Activated T-cell treated with anti-CD3 and anti-CD28 coated beads, Interleukin-2, amount 50 U/mL, for 24 hours (primary cell): ENCODE results near the gene RELL2.
A peak's percentile ranks its signal among the peaks of the same experiment; 100 is the strongest.

Experiments
- DNase-seq: peaks from one replicate; pipeline ENCODE4 v3.0.0-alpha.2; 2020
- H3K27ac Mint-ChIP-seq: 2 replicates; pipeline ENCODE4 v1.8.0; 2020; ENCODE audit warnings: mild to moderate bottlenecking, mixed read lengths
- H3K27me3 Mint-ChIP-seq: 2 replicates; pipeline ENCODE4 v1.8.0; 2020; ENCODE audit warnings: mixed read lengths
- H3K36me3 Mint-ChIP-seq: 2 replicates; pipeline ENCODE4 v1.8.0; 2020; ENCODE audit warnings: low read depth, mixed read lengths
- H3K4me1 Mint-ChIP-seq: 2 replicates; pipeline ENCODE4 v1.8.0; 2020; ENCODE audit warnings: low read depth, mixed read lengths
- H3K4me3 Mint-ChIP-seq: 2 replicates; pipeline ENCODE4 v1.8.0; 2020; ENCODE audit warnings: mild to moderate bottlenecking, moderate library complexity, mixed read lengths
- H3K9me3 Mint-ChIP-seq: 2 replicates; pipeline ENCODE4 v1.8.0; 2020; ENCODE audit warnings: mixed read lengths

RELL2 gene

DNA sequence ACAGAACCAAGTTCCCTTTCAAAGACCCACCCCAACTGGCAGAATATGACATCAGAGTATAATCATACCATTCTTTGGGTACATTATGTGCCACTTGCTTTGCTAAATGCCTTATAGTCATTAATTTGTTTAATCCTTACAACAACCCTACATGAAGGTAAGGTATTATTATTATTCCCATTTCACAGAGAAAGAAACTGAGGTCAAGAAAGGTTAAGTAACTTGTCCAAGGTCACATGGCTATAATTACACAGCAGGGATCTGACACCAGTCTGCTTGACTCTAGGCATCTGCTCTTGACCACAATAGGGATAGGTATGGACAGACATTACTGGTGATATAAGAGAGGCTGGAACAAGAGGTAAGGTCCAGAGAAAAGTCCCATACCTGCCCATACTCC lies 13.2 kb downstream of the RELL2 start:
- no peaks in the 10 kb centered on the region for H3K9me3 Mint-ChIP-seq
- H3K4me1 Mint-ChIP-seq = peaks cover 28% of the 10 kb centered on the region
- H3K4me3 Mint-ChIP-seq = peak overlapping the region; percentile 94
- H3K36me3 Mint-ChIP-seq = peaks cover 33% of the 10 kb centered on the region
- peak overlapping the region; percentile 79 for H3K27ac Mint-ChIP-seq
- no peaks in the 10 kb centered on the region for H3K27me3 Mint-ChIP-seq
- no peak for DNase-seq

DNA sequence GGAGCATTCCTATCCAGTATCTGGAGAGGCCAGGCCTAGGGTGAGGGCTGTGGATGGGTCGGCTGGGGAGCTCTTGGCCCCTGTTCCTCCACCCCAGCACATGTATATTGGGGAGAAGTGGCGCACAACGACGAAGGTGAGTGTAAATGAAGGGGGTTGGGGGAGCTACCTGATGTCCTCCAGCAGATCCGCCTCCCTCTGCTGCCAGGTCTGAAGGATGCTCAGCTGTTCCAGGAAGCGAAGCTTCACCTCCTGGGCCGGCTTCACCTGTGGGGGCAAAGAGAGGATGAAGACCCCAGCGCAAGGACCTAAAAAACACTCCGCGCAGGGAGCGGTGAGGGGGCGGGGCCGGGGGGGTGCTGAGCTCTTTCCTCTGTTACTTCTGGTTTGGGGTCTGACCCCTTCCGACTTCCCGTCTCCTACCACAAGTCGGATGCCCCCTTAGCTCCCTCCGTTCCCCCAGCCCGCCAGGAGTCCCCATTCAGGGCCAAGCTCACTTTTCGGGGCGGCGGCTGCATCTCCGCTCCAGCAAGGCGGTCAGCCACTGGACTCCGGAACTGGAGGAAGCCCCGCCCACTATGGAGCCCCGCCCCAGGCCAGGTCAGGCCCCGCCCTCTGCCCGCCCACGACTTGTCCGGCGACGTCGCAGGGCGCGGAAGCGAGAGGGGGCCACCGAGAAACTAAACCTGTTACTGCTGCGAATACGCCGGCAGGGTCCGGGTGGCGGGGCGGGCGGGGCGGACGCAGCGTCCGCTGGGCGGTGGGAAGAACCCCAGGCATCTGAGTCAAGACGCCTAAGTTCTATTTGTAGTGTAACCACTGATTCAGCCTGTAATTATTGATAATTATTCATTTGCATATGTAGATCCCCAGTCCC lies 14.3 kb downstream of the RELL2 start, which contains the start of gene FCHSD1:
FCHSD1 (minus strand) TSS at position 568 of the 877 bp plus-strand sequence; CDS start at position 518, 50 bp downstream.
- DNase-seq = peak; percentile 91
- Mint-ChIP-seq H3K4me1 (peaks cover 28% of the 10 kb centered on the region), H3K4me3 (peak within 1 kb of the TSS; percentile 94), H3K9me3 (no peaks in the 10 kb centered on the region), H3K27ac (peak within 1 kb of the TSS; percentile 97), H3K27me3 (no peaks in the 10 kb centered on the region), H3K36me3 (peaks cover 23% of the 10 kb centered on the region)

DNA sequence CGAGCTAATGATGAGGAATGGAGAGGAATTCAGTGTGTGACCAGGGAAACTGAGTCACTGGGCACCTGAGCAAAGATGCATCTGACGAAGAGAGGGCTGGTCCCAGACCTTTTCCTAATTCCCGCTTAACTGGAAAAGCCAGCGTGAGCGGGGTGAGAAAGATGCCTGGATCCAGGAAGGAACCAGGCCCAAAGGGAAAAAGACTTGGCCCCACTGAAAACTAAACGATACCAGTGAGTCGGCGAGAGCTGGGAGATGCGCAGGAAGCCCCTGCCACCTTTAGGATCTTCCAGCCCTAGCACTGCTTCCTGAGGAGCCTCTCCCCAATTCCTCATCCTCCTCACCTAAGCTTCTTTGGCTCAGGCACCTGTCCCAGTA lies 14.9 kb downstream of the RELL2 start:
- DNase-seq = no peak
- Mint-ChIP-seq H3K36me3 (peaks cover 17% of the 10 kb centered on the region), H3K4me1 (peaks cover 28% of the 10 kb centered on the region), H3K27me3 (no peaks in the 10 kb centered on the region), H3K9me3 (no peaks in the 10 kb centered on the region), H3K4me3 (peak overlapping the region; percentile 94), H3K27ac (peak overlapping the region; percentile 74)

DNA sequence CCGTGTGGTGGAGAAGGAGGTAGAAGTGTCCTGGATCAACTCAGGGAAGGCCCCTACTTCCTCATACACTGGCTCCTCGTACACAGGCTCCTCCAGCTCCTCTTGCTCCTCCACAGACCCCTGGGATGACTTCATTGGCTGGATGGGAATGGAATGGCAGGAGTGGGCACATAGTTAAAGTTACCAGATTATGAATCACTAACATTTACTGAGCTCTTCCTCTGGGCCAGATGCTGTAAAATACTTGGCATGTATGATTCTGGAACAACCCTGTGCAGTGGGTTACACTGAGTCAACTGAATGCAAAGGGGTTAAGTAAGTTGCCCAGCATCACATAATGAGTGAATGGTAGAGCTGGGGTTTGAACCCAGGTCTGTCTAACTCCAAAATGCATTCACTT lies 17.5 kb downstream of the RELL2 start:
- H3K4me3 Mint-ChIP-seq = no peak overlapping the region
- no peak for DNase-seq
- no peaks in the 10 kb centered on the region for H3K27me3 Mint-ChIP-seq
- H3K27ac Mint-ChIP-seq = no peak overlapping the region
- H3K4me1 Mint-ChIP-seq = peaks cover 28% of the 10 kb centered on the region
- H3K36me3 Mint-ChIP-seq = peaks cover 2% of the 10 kb centered on the region
- H3K9me3 Mint-ChIP-seq = no peaks in the 10 kb centered on the region

DNA sequence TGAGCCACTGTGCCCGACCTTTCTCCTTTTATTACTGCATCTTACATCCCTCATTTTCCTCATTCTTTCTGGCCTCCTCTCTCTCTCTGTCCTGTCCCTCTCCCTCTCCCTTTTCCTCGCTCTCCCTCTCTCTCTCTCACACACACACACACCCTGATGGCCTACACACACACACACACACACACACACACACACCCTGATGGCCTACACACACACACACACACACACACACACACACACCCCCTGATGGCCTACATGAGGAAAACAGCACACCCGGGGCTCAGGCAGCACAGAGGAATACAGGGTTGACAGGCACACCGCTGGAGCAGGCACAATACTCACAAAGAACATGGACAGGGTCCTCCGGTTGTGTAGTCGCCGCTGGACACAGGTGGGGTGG lies 18.2 kb downstream of the RELL2 start:
- no peak overlapping the region for H3K4me3 Mint-ChIP-seq
- no peak overlapping the region for H3K27ac Mint-ChIP-seq

DNA sequence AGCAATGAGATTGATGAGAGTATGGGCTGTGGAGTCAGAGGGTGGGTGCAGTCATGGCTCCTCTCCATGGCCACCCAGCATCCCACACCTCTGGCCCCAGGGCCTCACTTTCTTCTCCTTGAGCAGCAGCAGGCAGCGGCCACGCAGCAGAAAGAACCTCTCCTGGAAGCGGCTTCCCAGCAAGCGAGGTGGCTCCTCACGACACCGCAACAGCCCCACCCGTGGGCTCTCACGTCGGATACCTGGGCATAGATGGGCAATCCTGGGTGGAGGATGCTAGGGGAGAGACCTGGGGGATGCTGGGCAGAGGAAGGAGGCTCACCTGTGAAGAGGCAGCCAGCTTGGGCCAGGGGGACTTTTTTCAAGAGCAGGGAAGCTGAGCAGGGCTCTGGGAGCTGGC lies 19.6 kb downstream of the RELL2 start:
- DNase-seq = no peak
- Mint-ChIP-seq H3K27me3 (no peaks in the 10 kb centered on the region), H3K9me3 (no peaks in the 10 kb centered on the region), H3K4me1 (peaks cover 13% of the 10 kb centered on the region), H3K36me3 (no peaks in the 10 kb centered on the region), H3K27ac (no peak overlapping the region), H3K4me3 (no peak overlapping the region)

More for the DNA sequence above, 18.2 kb downstream of the RELL2 start:
- Mint-ChIP-seq H3K4me1 (peaks cover 22% of the 10 kb centered on the region), H3K27me3 (no peaks in the 10 kb centered on the region), H3K36me3 (peaks cover 2% of the 10 kb centered on the region), H3K9me3 (no peaks in the 10 kb centered on the region)
- no peak for DNase-seq

DNA sequence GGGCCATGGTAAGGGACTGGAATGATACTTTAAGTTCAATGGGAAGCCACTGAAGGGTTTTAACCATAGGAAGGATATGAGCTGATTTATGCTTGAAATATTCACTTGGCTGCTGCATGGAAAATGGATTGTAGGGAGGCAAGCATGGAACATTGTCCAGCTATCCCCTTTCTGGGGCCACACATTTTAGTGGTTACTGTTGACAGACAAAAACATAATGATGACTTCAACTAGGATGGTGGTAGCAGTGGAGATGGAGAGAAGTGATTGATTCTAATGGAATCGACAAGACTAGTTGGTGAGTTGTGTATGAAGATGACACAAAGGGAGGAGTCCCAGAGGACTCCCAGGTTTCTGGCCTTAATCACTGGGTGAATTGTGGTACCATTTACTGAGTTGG lies 20.6 kb downstream of the RELL2 start:
- no peak overlapping the region for H3K27ac Mint-ChIP-seq
- DNase-seq = no peak
- no peaks in the 10 kb centered on the region for H3K36me3 Mint-ChIP-seq
- H3K27me3 Mint-ChIP-seq = no peaks in the 10 kb centered on the region
- no peaks in the 10 kb centered on the region for H3K9me3 Mint-ChIP-seq
- H3K4me3 Mint-ChIP-seq = no peak overlapping the region
- H3K4me1 Mint-ChIP-seq = peaks cover 3% of the 10 kb centered on the region

DNA sequence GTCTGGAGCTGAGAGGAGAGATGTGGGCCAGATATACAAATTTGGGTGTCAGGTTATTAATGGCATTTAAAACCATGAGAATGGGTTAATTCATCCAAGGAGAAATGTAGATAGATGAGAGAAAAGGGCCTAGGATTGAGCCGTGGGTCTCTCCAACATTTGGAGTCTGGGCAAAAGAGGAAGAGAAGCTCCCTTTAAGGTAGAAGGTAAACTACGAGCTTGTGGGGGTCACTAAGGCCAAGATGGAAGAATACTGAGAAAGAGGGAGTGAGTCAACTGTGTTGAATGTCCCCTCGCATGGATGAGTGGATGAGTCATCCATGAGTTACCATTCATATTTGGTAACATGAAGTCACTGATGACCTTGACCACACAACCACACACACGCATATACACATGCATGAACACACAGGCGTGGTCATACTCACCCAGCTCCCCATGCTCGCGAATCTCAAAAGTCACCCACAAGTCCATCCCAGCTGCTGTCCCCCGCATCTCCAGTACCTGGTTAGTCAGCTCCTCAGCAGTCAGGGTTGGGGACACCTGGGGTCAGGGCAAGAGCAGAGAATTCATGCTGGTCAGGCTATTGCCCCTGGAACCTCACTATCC lies 21.2 kb downstream of the RELL2 start:
- Mint-ChIP-seq H3K4me3 (no peak overlapping the region), H3K4me1 (peaks cover 3% of the 10 kb centered on the region), H3K27me3 (no peaks in the 10 kb centered on the region), H3K36me3 (no peaks in the 10 kb centered on the region), H3K27ac (no peak overlapping the region), H3K9me3 (no peaks in the 10 kb centered on the region)
- DNase-seq = no peak

DNA sequence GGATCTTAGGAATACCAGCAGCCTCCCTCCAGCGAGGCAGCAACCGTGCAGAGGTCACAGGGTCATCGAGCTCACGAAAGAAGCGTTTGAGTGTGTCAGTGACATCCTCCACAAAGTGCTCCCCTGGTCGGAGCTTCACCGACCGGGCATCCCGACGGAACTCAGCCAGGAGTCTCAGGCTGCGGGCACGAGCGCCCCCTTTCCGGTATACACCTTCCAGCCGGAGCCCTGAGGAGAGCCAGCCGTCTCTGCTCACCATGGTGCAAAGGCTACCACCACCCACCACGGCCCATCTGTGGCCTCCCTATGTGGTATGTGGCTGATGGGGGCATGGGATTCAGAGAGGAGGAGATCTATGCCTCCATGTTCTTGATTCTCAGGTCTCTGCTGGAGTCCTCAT lies 25.2 kb downstream of the RELL2 start:
- H3K4me1 Mint-ChIP-seq = peaks cover 8% of the 10 kb centered on the region
- H3K27me3 Mint-ChIP-seq = no peaks in the 10 kb centered on the region
- H3K36me3 Mint-ChIP-seq = no peaks in the 10 kb centered on the region
- H3K4me3 Mint-ChIP-seq = no peak overlapping the region
- H3K9me3 Mint-ChIP-seq = no peaks in the 10 kb centered on the region
- DNase-seq = no peak
- H3K27ac Mint-ChIP-seq = no peak overlapping the region

DNA sequence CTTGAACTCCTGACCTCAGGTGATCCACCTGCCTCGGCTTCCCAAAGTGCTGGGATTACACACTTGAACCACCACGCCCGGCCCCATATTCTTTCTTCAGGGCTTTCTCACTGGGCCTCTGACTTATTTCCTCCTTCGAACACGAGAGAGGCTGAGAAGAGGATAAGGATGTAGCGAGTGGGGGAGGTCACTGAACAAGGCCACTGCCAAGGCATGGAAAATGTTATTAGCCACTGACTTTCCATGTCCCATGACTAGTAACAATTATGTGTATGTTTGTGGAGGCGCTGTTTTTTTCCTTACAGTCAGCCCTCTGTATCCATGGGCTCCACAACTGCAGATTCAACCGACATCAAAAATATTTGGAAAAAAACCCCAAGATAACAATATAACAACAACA lies 26.7 kb downstream of the RELL2 start:
- Mint-ChIP-seq H3K27me3 (no peaks in the 10 kb centered on the region), H3K27ac (no peak overlapping the region), H3K4me1 (peaks cover 5% of the 10 kb centered on the region), H3K4me3 (no peak overlapping the region), H3K9me3 (no peaks in the 10 kb centered on the region), H3K36me3 (no peaks in the 10 kb centered on the region)
- no peak for DNase-seq

DNA sequence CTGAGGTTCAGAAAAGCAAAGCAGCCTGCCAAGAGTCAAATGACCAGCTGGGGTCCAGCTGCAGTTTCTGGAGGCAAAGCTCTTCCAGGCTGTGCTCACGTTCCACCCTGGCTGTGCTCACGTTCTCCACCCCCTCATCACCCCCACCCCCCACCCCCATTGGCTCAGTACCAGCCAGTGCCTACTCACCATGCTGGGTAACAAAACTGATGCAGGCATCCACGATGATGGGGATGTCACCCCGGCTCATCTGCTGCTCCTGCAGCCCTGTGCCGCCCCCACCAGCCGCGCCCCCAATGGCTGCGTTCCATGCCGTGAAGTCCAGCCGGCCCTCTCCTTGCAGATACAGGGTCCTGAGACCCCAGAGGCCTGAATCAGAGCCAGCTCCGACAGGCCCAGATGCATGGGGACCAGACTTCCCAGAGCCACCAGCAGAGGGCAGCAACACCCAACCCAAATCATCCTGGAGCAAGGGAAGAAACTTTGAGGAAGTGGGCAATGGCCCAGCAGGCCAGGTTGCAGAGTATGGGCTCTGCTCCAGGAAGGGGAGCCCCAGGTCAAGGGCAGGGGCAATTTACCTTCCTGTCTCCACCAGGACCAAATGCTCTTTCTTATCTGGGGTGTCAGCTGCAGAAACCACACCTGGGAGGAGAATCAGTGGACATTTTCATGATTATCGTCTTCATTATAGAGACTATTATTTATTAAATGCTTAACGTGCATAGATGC lies 28.1 kb downstream of the RELL2 start:
- H3K4me3 Mint-ChIP-seq = no peak overlapping the region
- peaks cover 5% of the 10 kb centered on the region for H3K4me1 Mint-ChIP-seq
- peak; percentile 88 for DNase-seq
- H3K27ac Mint-ChIP-seq = no peak overlapping the region
- no peaks in the 10 kb centered on the region for H3K27me3 Mint-ChIP-seq
- no peaks in the 10 kb centered on the region for H3K36me3 Mint-ChIP-seq
- H3K9me3 Mint-ChIP-seq = no peaks in the 10 kb centered on the region

DNA sequence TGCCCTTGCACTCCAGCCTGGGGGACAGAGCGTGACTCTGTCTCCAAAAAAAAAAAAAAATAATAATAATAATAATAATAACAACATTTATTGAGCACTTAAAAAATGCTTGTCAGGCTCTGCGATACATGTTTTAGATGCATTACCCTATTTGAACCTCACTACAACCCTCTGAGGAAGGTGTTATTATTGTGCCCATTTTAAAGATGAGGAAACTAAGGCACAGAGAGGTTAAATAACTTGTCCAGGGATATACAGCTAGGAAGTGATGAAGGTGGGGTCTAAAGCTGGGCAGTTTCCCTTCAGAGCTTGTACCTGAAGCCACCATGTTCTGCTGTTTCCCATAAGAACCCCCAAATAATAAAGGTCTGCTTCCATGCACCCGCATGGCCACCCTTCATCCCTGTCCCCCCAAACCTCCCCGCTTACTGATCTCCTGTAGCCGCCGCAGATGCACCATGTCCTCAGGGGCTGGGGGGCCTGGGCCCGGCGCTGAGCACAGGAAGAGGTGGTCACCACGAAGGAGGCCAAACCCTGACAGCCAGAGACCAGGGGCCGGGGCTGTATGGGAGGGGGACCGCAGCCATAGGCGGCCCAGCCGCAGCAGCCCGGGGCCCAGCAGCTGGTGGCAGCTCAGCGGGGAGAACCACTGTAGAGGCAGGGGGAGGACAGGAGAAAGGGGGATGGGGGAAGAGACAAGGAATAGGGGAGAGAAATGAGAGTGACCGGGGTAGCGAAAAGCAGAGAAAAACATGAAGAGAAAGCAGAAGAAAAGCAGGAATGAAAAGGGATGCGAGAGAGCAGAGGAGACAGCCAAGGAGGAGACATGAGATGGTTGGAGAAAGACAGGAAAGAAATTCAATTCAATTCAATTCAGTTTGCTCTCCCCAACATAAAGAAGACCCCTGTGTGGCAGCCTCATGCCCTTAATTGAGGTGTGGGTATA lies 29.5 kb downstream of the RELL2 start:
- Mint-ChIP-seq H3K4me1 (peaks cover 5% of the 10 kb centered on the region), H3K27me3 (no peaks in the 10 kb centered on the region), H3K4me3 (no peak overlapping the region), H3K36me3 (no peaks in the 10 kb centered on the region), H3K9me3 (no peaks in the 10 kb centered on the region), H3K27ac (no peak overlapping the region)
- DNase-seq = no peak

DNA sequence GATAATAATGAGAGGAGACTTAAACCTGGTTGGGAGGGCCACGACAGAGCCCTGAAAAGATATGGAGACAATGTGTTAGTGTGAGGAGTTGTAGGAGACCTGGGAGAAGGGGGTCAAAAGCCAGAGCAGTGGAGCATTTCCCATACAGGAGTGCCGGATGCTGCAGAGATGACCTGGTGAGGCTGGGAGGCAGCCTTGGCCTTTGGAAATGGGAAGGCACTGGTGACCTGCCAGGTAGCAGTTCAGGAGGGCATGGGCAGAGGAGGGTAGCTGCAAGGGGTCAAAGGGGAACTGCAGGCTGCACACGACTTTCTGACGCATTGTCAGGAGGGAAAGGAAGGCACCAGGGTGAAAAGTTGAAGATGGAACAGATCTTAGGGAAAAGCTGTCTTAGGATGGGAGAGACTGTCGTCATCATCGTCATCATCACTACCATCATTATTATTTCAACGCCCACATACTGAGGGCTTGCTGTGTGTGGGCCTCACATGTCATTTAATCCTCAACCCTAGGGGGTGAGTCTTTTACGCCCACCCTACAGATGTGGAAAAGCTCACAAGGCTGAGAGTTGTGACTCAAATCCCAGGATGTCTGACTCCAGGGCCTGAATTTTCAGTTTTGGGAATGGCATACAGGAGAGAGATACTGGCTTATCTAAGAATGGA lies 31.9 kb downstream of the RELL2 start:
- H3K4me3 Mint-ChIP-seq = no peak overlapping the region
- no peaks in the 10 kb centered on the region for H3K9me3 Mint-ChIP-seq
- H3K4me1 Mint-ChIP-seq = peaks cover 5% of the 10 kb centered on the region
- no peak overlapping the region for H3K27ac Mint-ChIP-seq
- no peak for DNase-seq
- H3K27me3 Mint-ChIP-seq = no peaks in the 10 kb centered on the region
- no peaks in the 10 kb centered on the region for H3K36me3 Mint-ChIP-seq
